ENCODE data around the gene PRTG. TPM values are rescaled to one million over a fixed set of nuclear protein-coding genes. Genes with fewer than 3 reads are reported as not detected.

The PRTG gene
- polyA plus RNA-seq, 1 donor (not counting 4 experiments of a cell fraction or from before 2014, with no cell fraction given) = not detected

DNA sequence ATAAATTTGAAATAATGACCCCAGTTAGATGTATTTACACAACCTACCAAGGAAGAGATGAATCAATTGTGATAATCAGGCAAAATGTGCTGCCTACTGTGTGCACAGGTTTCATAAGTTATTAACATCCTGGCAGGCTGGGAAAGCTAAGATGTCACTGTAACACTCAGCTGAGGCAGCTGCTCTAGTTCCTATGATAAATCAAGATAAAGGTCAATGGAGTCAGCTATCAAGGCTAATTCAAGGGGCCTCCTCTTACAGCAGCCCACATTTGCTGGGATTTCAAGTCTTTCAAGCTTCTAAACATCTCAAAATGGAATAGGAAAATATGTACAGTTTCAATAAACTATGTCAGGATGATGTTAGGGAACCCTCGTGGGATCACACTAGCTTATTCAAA is 84.1 kb downstream of the PRTG start:
- no peaks in the 10 kb centered on the region for H3K9me3 ChIP-seq (ENCODE audit: control insufficient read depth, low read depth, low read length)
- no peak overlapping the region for H3K9ac ChIP-seq (ENCODE audit: control insufficient read depth, extremely low read depth, insufficient read depth, low read length)
- no peak overlapping the region for H3K4me2 ChIP-seq (ENCODE audit: control insufficient read depth, extremely low read depth, insufficient read depth, low read depth, low read length)
- FAIRE-seq = no peak
- H3K27me3 ChIP-seq (ENCODE audit: control insufficient read depth, extremely low read depth, insufficient read depth, low read length) = no peaks in the 10 kb centered on the region
- TF ChIP-seq EZH2 (IDR thresholded peaks at IDR 0.05; ENCODE audit: low read length) = no peak
- TF ChIP-seq, protein P1, sequence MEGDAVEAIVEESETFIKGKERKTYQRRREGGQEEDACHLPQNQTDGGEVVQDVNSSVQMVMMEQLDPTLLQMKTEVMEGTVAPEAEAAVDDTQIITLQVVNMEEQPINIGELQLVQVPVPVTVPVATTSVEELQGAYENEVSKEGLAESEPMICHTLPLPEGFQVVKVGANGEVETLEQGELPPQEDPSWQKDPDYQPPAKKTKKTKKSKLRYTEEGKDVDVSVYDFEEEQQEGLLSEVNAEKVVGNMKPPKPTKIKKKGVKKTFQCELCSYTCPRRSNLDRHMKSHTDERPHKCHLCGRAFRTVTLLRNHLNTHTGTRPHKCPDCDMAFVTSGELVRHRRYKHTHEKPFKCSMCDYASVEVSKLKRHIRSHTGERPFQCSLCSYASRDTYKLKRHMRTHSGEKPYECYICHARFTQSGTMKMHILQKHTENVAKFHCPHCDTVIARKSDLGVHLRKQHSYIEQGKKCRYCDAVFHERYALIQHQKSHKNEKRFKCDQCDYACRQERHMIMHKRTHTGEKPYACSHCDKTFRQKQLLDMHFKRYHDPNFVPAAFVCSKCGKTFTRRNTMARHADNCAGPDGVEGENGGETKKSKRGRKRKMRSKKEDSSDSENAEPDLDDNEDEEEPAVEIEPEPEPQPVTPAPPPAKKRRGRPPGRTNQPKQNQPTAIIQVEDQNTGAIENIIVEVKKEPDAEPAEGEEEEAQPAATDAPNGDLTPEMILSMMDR (optimal IDR thresholded peaks at IDR 0.05 in 1 of 3, IDR thresholded peaks at IDR 0.05 in 1 of 3, conservative IDR thresholded peaks at IDR 0.05 in 1 of 3; ENCODE audit: extremely low read depth in 1 of 3, insufficient read depth in 2 of 3, low read length in 3 of 3) = no peak
- no peak overlapping the region for H3K4me3 ChIP-seq (ENCODE audit: control insufficient read depth in 2 of 3, extremely low read depth in 1 of 3, insufficient read depth in 2 of 3, low read depth in 1 of 3, low read length in 3 of 3)
- dilution Hi-C loops (cut with MboI; ENCODE audit: extremely low pct_ligation_motif_present, low sequenced_read_pairs) = no loop called here
- H2AFZ ChIP-seq (ENCODE audit: control insufficient read depth, low read length) = no peak overlapping the region
- H3K27ac ChIP-seq (ENCODE audit: control insufficient read depth, insufficient read depth, low read length) = no peak overlapping the region
- no peaks in the 10 kb centered on the region for H3K79me2 ChIP-seq (ENCODE audit: control insufficient read depth, insufficient read depth, low read length)
- no peaks in the 10 kb centered on the region for H4K20me1 ChIP-seq (ENCODE audit: control insufficient read depth, extremely low read depth, insufficient read depth, low read length)
- H3K4me1 ChIP-seq (ENCODE audit: control insufficient read depth, extremely low read depth, insufficient read depth, low read length) = no peaks in the 10 kb centered on the region
- no peaks in the 10 kb centered on the region for H3K9me1 ChIP-seq (ENCODE audit: control insufficient read depth, extremely low read depth, insufficient read depth, low read length)
- H3K36me3 ChIP-seq (ENCODE audit: control insufficient read depth in 2 of 2, extremely low read depth in 1 of 2, insufficient read depth in 2 of 2, low read length in 2 of 2) = no peaks in the 10 kb centered on the region
- DNase-seq (ENCODE audit: low read depth, low spot score) = no peak

DNA sequence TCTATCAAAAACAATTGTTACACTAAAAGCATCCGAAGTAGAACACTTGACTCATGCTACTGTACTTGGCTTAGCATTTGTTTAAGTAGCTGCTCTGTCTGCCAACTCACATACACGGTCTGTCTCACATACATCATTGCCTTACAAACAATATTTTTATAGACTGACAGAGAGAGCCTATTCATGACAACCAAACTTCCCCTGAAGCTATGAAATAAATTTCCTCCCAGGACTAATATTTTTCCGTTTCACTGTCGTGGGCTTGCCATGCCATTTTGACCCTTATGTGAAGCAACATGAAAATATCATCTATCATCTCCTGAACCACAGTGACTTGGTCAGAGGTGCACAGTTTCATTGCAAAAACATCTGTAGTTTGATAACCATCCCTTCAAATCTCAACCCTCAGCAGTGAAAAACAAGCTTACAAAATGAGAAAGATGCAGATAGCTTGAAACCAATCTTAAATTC is 88.4 kb downstream of the PRTG start:
- no peak overlapping the region for H3K4me3 ChIP-seq (ENCODE audit: control insufficient read depth in 2 of 3, extremely low read depth in 1 of 3, insufficient read depth in 2 of 3, low read depth in 1 of 3, low read length in 3 of 3)
- dilution Hi-C loops (cut with MboI; ENCODE audit: extremely low pct_ligation_motif_present, low sequenced_read_pairs) = no loop called here
- no peaks in the 10 kb centered on the region for H3K4me1 ChIP-seq (ENCODE audit: control insufficient read depth, extremely low read depth, insufficient read depth, low read length)
- no peaks in the 10 kb centered on the region for H3K27me3 ChIP-seq (ENCODE audit: control insufficient read depth, extremely low read depth, insufficient read depth, low read length)
- no peaks in the 10 kb centered on the region for H3K36me3 ChIP-seq (ENCODE audit: control insufficient read depth in 2 of 2, extremely low read depth in 1 of 2, insufficient read depth in 2 of 2, low read length in 2 of 2)
- DNase-seq (ENCODE audit: low read depth, low spot score) = no peak
- H3K9me3 ChIP-seq (ENCODE audit: control insufficient read depth, low read depth, low read length) = no peaks in the 10 kb centered on the region
- no peaks in the 10 kb centered on the region for H4K20me1 ChIP-seq (ENCODE audit: control insufficient read depth, extremely low read depth, insufficient read depth, low read length)
- H3K4me2 ChIP-seq (ENCODE audit: control insufficient read depth, extremely low read depth, insufficient read depth, low read depth, low read length) = no peak overlapping the region
- no peak overlapping the region for H3K27ac ChIP-seq (ENCODE audit: control insufficient read depth, insufficient read depth, low read length)
- no peak for FAIRE-seq
- TF ChIP-seq EZH2 (IDR thresholded peaks at IDR 0.05; ENCODE audit: low read length) = no peak
- TF ChIP-seq, protein P1 (optimal IDR thresholded peaks at IDR 0.05 in 1 of 3, IDR thresholded peaks at IDR 0.05 in 1 of 3, conservative IDR thresholded peaks at IDR 0.05 in 1 of 3; ENCODE audit: extremely low read depth in 1 of 3, insufficient read depth in 2 of 3, low read length in 3 of 3) = no peak
- no peaks in the 10 kb centered on the region for H3K79me2 ChIP-seq (ENCODE audit: control insufficient read depth, insufficient read depth, low read length)
- H2AFZ ChIP-seq (ENCODE audit: control insufficient read depth, low read length) = no peak overlapping the region
- H3K9me1 ChIP-seq (ENCODE audit: control insufficient read depth, extremely low read depth, insufficient read depth, low read length) = no peaks in the 10 kb centered on the region
- no peak overlapping the region for H3K9ac ChIP-seq (ENCODE audit: control insufficient read depth, extremely low read depth, insufficient read depth, low read length)
